Right lobe of liver (tissue), 6 donors: ENCODE data around the gene NFATC3. TPM values are rescaled to one million over a fixed set of nuclear protein-coding genes. Genes with fewer than 3 reads are reported as not detected.

Experiments used
- ATAC-seq, 4 donors: fragments of 200-7000 bp; cut with Tn5 transposase; one replicate each; pipeline ENCODE4 v1.9.1; 2020; ENCODE audit warnings: mild to moderate bottlenecking in 4 of 4, moderate library complexity in 4 of 4
- DNase-seq, 3 donors: peaks; one replicate each; pipeline ENCODE4 v3.0.0-alpha.2; 2020
- H3K27ac ChIP-seq, 3 donors: fragments of 200-600 bp; one replicate each; pipeline ENCODE4 v1.8.0; 2022
- H3K27me3 ChIP-seq, 2 donors: fragments of 200-600 bp; one replicate each; pipeline ENCODE4 v1.8.0; 2022
- H3K36me3 ChIP-seq, 4 donors: fragments of 200-600 bp; sonication (generic) in 1 of 4; one replicate each; pipeline versions ENCODE4 v1.5.1 to v1.8.0; 2017 to 2022; ENCODE audit warnings: control low read depth in 1 of 4
- H3K4me1 ChIP-seq, 4 donors: fragments of 200-600 bp; sonication (generic) in 1 of 4; one replicate each; pipeline versions ENCODE4 v1.5.1 to v1.8.0; 2017 to 2022; ENCODE audit warnings: control low read depth in 1 of 4
- H3K4me3 ChIP-seq, 3 donors: fragments of 200-600 bp; one replicate each; pipeline ENCODE4 v1.8.0; 2022
- H3K9me3 ChIP-seq, 4 donors: fragments of 200-600 bp; sonication (generic) in 1 of 4; one replicate each; pipeline versions ENCODE4 v1.5.1 to v1.8.0; 2017 to 2022; ENCODE audit warnings: control low read depth in 1 of 4
- CTCF ChIP-seq, 4 donors: fragments of 200-600 bp in 3 of 4; fragments of 450-650 bp in 1 of 4; IDR thresholded peaks; one replicate each; pipeline versions ENCODE4 v1.5.1 to v1.8.0; 2016 to 2022; ENCODE audit warnings: antibody characterized with exemption in 4 of 4, mild to moderate bottlenecking in 2 of 4
- POLR2A ChIP-seq: fragments of 450-650 bp; IDR thresholded peaks from one replicate; pipeline ENCODE4 v1.6.1; 2017; ENCODE audit warnings: antibody characterized with exemption, mild to moderate bottlenecking
- WGBS: methylation state at CpG from one replicate; pipeline ENCODE4 v1.1.6; 2018; ENCODE audit warnings: low coverage, low lambda C conversion rate; ENCODE audit not compliant: insufficient coverage; ENCODE audit errors: missing lambda C conversion rate; 5-methylcytosine and 5-hydroxymethylcytosine counted together
- intact Hi-C, 2 donors: fragments of 100-400 bp; cut with DNase I; formaldehyde crosslinking; loops; one replicate each; pipeline versions ENCODE4 v1.11.2 to v1.14.1; 2022
- total RNA-seq, 6 experiments: library from RNA; depleted of rRNA in 2 of 6; stranded (reverse); fragments of >200 nt in 2 of 6; fragmentation: NEBNext Ultra II Directional in 3 of 6; extraction: Animal tissue kit (Norgen Biotek cat#: 25700) in 3 of 6; gene quantifications; one replicate each; pipeline versions ENCODE4 v1.1.0 to v1.2.4, GENCODE V29; 2016 to 2023
- donor health status: DM: no; HTN: yes; CAD: no.
- donor health status: DM: no; HTN: no; CAD: no.
- donor health status: DM: no; HTN: no; CAD: no.
- donor health status: DM: no; HTN: yes; CAD: no.
- donor health status: DM: no; HTN: yes; CAD: no.

NFATC3 gene
- total RNA-seq, 6 experiments from 2014 or later = 19.9 to 30.1 (median 25.1) TPM

DNA sequence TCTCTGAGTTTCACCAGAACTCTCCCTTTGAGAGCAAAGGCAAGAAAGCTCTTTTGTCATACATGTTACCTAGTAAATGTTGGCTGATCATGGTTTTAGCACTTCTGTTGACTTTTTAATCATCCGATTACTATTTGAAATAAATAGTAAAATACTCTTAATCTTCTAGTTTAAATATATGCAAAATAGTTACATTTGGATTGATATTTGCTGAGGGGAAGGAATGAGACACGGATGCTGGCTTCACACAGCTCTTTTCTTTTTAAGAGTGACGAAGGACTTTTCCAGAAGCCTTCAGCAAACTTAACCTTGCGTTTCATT lies 9.4 kb downstream of the NFATC3 start:
- Histone ChIP-seq H3K9me3 (no peaks in the 10 kb centered on the region), H3K4me1 (peaks cover 0 to 45% (median 13%) of the 10 kb centered on the region in 4 donors), H3K4me3 (no peak overlapping the region), H3K27ac (no peak overlapping the region), H3K27me3 (no peaks in the 10 kb centered on the region), H3K36me3 (no peaks in the 10 kb centered on the region)
- intact Hi-C loops = no loop called here
- DNase-seq (no peak), ATAC-seq (no peak)
- whole genome bisulfite sequencing = 95% methylated on average over 4 of the region's 4 CpGs
- TF ChIP-seq CTCF (IDR thresholded peaks at IDR 0.05) = no peak
- no peak for TF ChIP-seq POLR2A

- 63% methylated on average over 2 of the region's 2 CpGs for WGBS
- no peak for DNase-seq
- no peak overlapping the region for H3K27ac ChIP-seq
- peak in 3 of 4 donors; percentile 9 to 56 (median 32) for ATAC-seq
- H3K4me1 ChIP-seq = peaks cover 0 to 44% (median 9%) of the 10 kb centered on the region in 4 donors
- no peaks in the 10 kb centered on the region for H3K27me3 ChIP-seq
- intact Hi-C loops = no loop called here
- no peaks in the 10 kb centered on the region for H3K36me3 ChIP-seq
- no peak for TF ChIP-seq POLR2A
- TF ChIP-seq CTCF (IDR thresholded peaks at IDR 0.05) = no peak
- no peak overlapping the region for H3K4me3 ChIP-seq
- no peaks in the 10 kb centered on the region for H3K9me3 ChIP-seq
These were observed 11.3 kb downstream of the NFATC3 start for GRCh38 chr16:68096491-68096890.

- Histone ChIP-seq H3K36me3 (no peaks in the 10 kb centered on the region), H3K9me3 (no peaks in the 10 kb centered on the region), H3K4me1 (peaks cover 0 to 38% (median 9%) of the 10 kb centered on the region in 4 donors), H3K27me3 (no peaks in the 10 kb centered on the region), H3K4me3 (no peak overlapping the region), H3K27ac (no peak overlapping the region)
- TF ChIP-seq CTCF (IDR thresholded peaks at IDR 0.05) (no peak), POLR2A (no peak)
- DNase-seq = no peak
- peak; percentile 48 to 81 (median 70) for ATAC-seq
- intact Hi-C loops = no loop called here
These were observed 11.9 kb downstream of the NFATC3 start for GRCh38 chr16:68097088-68097487.

DNA sequence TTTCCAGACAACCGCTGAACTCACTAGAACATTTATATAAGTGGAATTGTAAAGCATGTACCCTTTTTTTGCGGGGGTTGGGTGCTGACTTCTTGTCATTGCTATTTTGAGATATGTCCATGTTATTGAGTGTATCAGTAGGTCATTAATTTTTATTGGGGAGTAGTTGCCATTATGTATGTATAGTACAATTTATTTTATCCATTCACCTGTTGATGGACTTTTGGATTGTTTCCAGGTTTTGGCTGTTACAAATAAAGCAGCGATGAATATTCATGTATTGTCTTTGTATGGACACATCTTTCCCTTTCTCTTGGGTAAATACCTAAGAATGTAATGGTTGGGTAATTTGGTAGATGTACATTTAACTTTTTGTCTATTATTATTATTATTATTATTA lies 12.7 kb downstream of the NFATC3 start:
- no peak overlapping the region for H3K4me3 ChIP-seq
- ATAC-seq (no peak), DNase-seq (no peak)
- peaks cover 0 to 31% (median 9%) of the 10 kb centered on the region in 4 donors for H3K4me1 ChIP-seq
- no peaks in the 10 kb centered on the region for H3K27me3 ChIP-seq
- H3K27ac ChIP-seq = no peak overlapping the region
- no peaks in the 10 kb centered on the region for H3K9me3 ChIP-seq
- intact Hi-C loops = no loop called here
- no peak for TF ChIP-seq POLR2A
- no peak for TF ChIP-seq CTCF (IDR thresholded peaks at IDR 0.05)
- 100% methylated on average over 3 of the region's 3 CpGs for WGBS
- H3K36me3 ChIP-seq = no peaks in the 10 kb centered on the region

- H3K27me3 ChIP-seq = no peaks in the 10 kb centered on the region
- H3K36me3 ChIP-seq = no peaks in the 10 kb centered on the region
- ATAC-seq = no peak
- no peak for DNase-seq
- H3K9me3 ChIP-seq = no peaks in the 10 kb centered on the region
- intact Hi-C loops = no loop called here
- H3K4me1 ChIP-seq = peaks cover 0 to 24% (median 6%) of the 10 kb centered on the region in 4 donors
- WGBS = 46% methylated on average over 4 of the region's 4 CpGs
- TF ChIP-seq POLR2A (no peak), CTCF (IDR thresholded peaks at IDR 0.05) (no peak)
- no peak overlapping the region for H3K4me3 ChIP-seq
- H3K27ac ChIP-seq = no peak overlapping the region
These were observed 15.3 kb downstream of the NFATC3 start for GRCh38 chr16:68100488-68100887.
